Fibroblast of lung (primary cell): ENCODE measurements around the gene PFKFB3. TPM values are rescaled to one million over a fixed set of nuclear protein-coding genes. Genes with fewer than 3 reads are reported as not detected.
A peak's percentile ranks its signal among the peaks of the same experiment; 100 is the strongest.

Source experiments
- DNase-seq, 2 donors: peaks; one replicate each; pipeline versions ENCODE4 v3.0.0 to v3.0.0-alpha.2; 2010; ENCODE audit warnings: low read depth in 2 of 2
- H2AFZ ChIP-seq: 2 replicates; pipeline ENCODE4 v1.5.1; 2012; ENCODE audit warnings: low read length, control low read depth, inconsistent platforms
- H3K27ac ChIP-seq: 2 replicates; pipeline ENCODE4 v1.5.1; 2011; ENCODE audit warnings: low read length, control low read depth; ENCODE audit not compliant: insufficient read depth
- H3K27me3 ChIP-seq: 2 replicates; pipeline ENCODE4 v1.5.1; 2011; ENCODE audit warnings: mild to moderate bottlenecking, low read length; ENCODE audit not compliant: control insufficient read depth, insufficient read depth
- H3K36me3 ChIP-seq: 2 replicates; pipeline ENCODE4 v1.5.1; 2011; ENCODE audit warnings: low read length; ENCODE audit not compliant: control insufficient read depth, insufficient read depth
- H3K4me1 ChIP-seq: 2 replicates; pipeline ENCODE4 v1.5.1; 2011; ENCODE audit warnings: low read length; ENCODE audit not compliant: control insufficient read depth, insufficient read depth; ENCODE audit errors: extremely low read depth
- H3K4me2 ChIP-seq: 2 replicates; pipeline ENCODE4 v1.5.1; 2011; ENCODE audit warnings: low read length, control low read depth; ENCODE audit not compliant: insufficient read depth; ENCODE audit errors: extremely low read depth
- H3K4me3 ChIP-seq, 4 experiments: fragments of 200-600 bp in 1 of 4; sonication (generic) in 1 of 4; replicated peaks in 1 of 4; 2 replicates each; pipeline ENCODE4 v1.5.1; 2011 to 2016; ENCODE audit warnings: low read length in 4 of 4, low read depth in 3 of 4, mild to moderate bottlenecking in 3 of 4, control low read depth in 2 of 4, inconsistent platforms in 1 of 4, mixed read lengths in 1 of 4; ENCODE audit not compliant: insufficient read depth in 1 of 4; ENCODE audit errors: control extremely low read depth in 1 of 4
- H3K79me2 ChIP-seq: 2 replicates; pipeline ENCODE4 v1.5.1; 2012; ENCODE audit warnings: mild to moderate bottlenecking, low read length, inconsistent platforms; ENCODE audit not compliant: control insufficient read depth, insufficient read depth
- H3K9ac ChIP-seq: 2 replicates; pipeline ENCODE4 v1.5.1; 2011; ENCODE audit warnings: mild to moderate bottlenecking, low read length, control low read depth; ENCODE audit not compliant: insufficient read depth
- H3K9me3 ChIP-seq: 2 replicates; pipeline ENCODE4 v1.5.1; 2012; ENCODE audit warnings: low read depth, low read length; ENCODE audit not compliant: control insufficient read depth, insufficient read depth
- H4K20me1 ChIP-seq: 2 replicates; pipeline ENCODE4 v1.5.1; 2011; ENCODE audit warnings: low read length; ENCODE audit not compliant: control insufficient read depth, insufficient read depth; ENCODE audit errors: extremely low read depth
- EZH2 ChIP-seq: IDR thresholded peaks from 2 replicates; pipeline ENCODE4 v1.5.1; 2012; ENCODE audit warnings: low read length, control low read depth, mild to moderate bottlenecking; ENCODE audit errors: missing control alignments
- polyA plus RNA-seq, 2 donors: library from polyadenylated mRNA; depleted of rRNA in 1 of 2; stranded (reverse) in 1 of 2; unstranded in 1 of 2; fragments of >200 nt; gene quantifications; 2 replicates each; pipeline ENCODE4 v1.2.1, GENCODE V29; 2011 to 2012; ENCODE audit warnings: missing spikeins in 1 of 2
- total RNA-seq: library from RNA; depleted of rRNA; stranded (reverse); fragments of >200 nt; gene quantifications from 2 replicates; pipeline ENCODE4 v1.2.1, GENCODE V29; 2014
- TF ChIP-seq, protein P1 (sequence below), 2 donors: IDR thresholded peaks in 1 of 2; conservative IDR thresholded peaks in 1 of 2; 1 replicate in 1 of 2; 2 replicates in 1 of 2; pipeline ENCODE4 v1.5.1; 2011 to 2012; ENCODE audit warnings: low read length in 2 of 2, control low read depth in 1 of 2, inconsistent platforms in 1 of 2, low read depth in 1 of 2, mild to moderate bottlenecking in 1 of 2

The PFKFB3 gene
- total and polyA plus RNA-seq, 2 donors (not counting 1 experiment from before 2014, with no cell fraction given): 14.2 to 25.8 TPM

DNA sequence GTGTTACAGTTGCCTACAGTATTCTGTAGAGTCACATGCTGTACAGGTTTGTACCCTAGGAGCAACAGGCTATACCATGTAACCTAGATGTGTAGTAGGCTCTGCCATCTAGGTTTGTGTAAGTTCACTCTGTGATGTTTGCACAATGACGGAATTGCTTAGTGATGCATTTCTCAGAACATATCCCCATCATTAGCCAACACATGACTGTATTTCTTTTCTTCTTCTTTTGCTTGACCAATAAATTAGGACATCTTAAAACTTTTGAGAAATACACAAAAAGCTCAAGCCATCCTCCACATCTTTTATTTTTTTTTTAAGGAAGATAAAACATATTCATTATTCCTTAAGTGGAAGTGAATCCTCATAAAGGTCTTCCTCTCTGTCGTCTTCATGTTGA lies 5.4 kb upstream of the PFKFB3 start:
- Histone ChIP-seq H2AFZ (no peak overlapping the region), H3K9ac (no peak overlapping the region), H3K4me3 (no peak overlapping the region), H3K36me3 (no peaks in the 10 kb centered on the region), H3K9me3 (no peaks in the 10 kb centered on the region), H3K4me1 (peaks cover 14% of the 10 kb centered on the region), H4K20me1 (no peaks in the 10 kb centered on the region), H3K79me2 (peaks cover 1% of the 10 kb centered on the region), H3K27ac (no peak overlapping the region), H3K4me2 (no peak overlapping the region), H3K27me3 (no peaks in the 10 kb centered on the region)
- DNase-seq: peak in 1 of 2 donors; percentile 27
- TF ChIP-seq, protein P1, sequence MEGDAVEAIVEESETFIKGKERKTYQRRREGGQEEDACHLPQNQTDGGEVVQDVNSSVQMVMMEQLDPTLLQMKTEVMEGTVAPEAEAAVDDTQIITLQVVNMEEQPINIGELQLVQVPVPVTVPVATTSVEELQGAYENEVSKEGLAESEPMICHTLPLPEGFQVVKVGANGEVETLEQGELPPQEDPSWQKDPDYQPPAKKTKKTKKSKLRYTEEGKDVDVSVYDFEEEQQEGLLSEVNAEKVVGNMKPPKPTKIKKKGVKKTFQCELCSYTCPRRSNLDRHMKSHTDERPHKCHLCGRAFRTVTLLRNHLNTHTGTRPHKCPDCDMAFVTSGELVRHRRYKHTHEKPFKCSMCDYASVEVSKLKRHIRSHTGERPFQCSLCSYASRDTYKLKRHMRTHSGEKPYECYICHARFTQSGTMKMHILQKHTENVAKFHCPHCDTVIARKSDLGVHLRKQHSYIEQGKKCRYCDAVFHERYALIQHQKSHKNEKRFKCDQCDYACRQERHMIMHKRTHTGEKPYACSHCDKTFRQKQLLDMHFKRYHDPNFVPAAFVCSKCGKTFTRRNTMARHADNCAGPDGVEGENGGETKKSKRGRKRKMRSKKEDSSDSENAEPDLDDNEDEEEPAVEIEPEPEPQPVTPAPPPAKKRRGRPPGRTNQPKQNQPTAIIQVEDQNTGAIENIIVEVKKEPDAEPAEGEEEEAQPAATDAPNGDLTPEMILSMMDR (conservative IDR thresholded peaks at IDR 0.05 in 1 of 2, IDR thresholded peaks at IDR 0.05 in 1 of 2; ENCODE audit: low read depth in 1 of 2, low read length in 2 of 2): no peak
- TF ChIP-seq EZH2: no peak

DNA sequence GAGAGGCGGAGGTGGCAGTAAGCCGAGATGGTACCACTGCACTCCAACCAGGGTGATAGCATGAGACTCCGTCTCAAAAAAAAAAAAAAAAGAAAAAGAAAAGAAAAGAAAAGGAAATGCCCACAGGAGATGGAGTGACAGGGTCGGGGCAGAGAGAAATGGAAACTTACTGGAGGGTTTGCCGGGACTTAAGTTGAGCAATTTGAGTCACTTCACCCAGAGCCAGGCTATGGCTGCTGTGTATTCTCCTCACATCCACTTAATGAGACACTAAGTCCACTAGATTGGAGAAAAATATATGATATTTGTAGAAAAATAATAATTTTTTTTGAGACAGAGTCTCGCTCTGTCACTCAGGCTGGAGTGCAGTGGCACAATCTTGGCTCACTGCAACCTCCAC lies 4.6 kb upstream of the PFKFB3 start:
- Histone ChIP-seq H2AFZ (no peak overlapping the region), H3K4me2 (no peak overlapping the region), H3K79me2 (peaks cover 2% of the 10 kb centered on the region), H3K27ac (no peak overlapping the region), H3K9ac (no peak overlapping the region), H3K9me3 (no peaks in the 10 kb centered on the region), H4K20me1 (no peaks in the 10 kb centered on the region), H3K4me1 (peaks cover 16% of the 10 kb centered on the region), H3K4me3 (no peak overlapping the region), H3K27me3 (no peaks in the 10 kb centered on the region), H3K36me3 (no peaks in the 10 kb centered on the region)
- no peak for TF ChIP-seq EZH2
- TF ChIP-seq, protein P1 (conservative IDR thresholded peaks at IDR 0.05 in 1 of 2, IDR thresholded peaks at IDR 0.05 in 1 of 2; ENCODE audit: low read depth in 1 of 2, low read length in 2 of 2): no peak
- DNase-seq: no peak

GRCh38 chr10:6199131-6199733 lies 3.5 kb upstream of the PFKFB3 start:
- H3K4me1 ChIP-seq: peaks cover 16% of the 10 kb centered on the region
- no peaks in the 10 kb centered on the region for H4K20me1 ChIP-seq
- no peaks in the 10 kb centered on the region for H3K27me3 ChIP-seq
- no peak for TF ChIP-seq EZH2
- TF ChIP-seq, protein P1 (conservative IDR thresholded peaks at IDR 0.05 in 1 of 2, IDR thresholded peaks at IDR 0.05 in 1 of 2; ENCODE audit: low read depth in 1 of 2, low read length in 2 of 2): no peak
- no peak for DNase-seq
- peaks cover 4% of the 10 kb centered on the region for H3K79me2 ChIP-seq
- no peak overlapping the region for H3K4me3 ChIP-seq
- no peak overlapping the region for H3K4me2 ChIP-seq
- H3K9ac ChIP-seq: no peak overlapping the region
- H2AFZ ChIP-seq: no peak overlapping the region
- H3K9me3 ChIP-seq: no peaks in the 10 kb centered on the region
- H3K27ac ChIP-seq: no peak overlapping the region
- no peaks in the 10 kb centered on the region for H3K36me3 ChIP-seq
